ENCODE measurements around the gene CD24. TPM values are rescaled to one million over a fixed set of nuclear protein-coding genes. Genes with fewer than 3 reads are reported as not detected.
"Not testable (repeated sequence)": the region's sequence is repeated elsewhere in the genome, so short reads cannot be mapped to it uniquely, and the experiment has no call there.

CD24 gene
- total and polyA plus RNA-seq, 4 donors: 14.2 to 84.6 (median 14.7) TPM

GRCh38 chr6:106995640-106996039, 21.1 kb upstream of the CD24 start:
- Histone ChIP-seq H3K27ac (ENCODE audit: low read depth in 1 of 2, low read length in 2 of 2) (no peak overlapping the region), H3K36me3 (ENCODE audit: control insufficient read depth in 4 of 4, insufficient read depth in 3 of 4, low read depth in 1 of 4, low read length in 3 of 4) (no peaks in the 10 kb centered on the region), H3K9me3 (ENCODE audit: control insufficient read depth in 4 of 4, low read length in 3 of 4) (no peaks in the 10 kb centered on the region), H3K9ac (ENCODE audit: low read depth in 1 of 2, low read length in 2 of 2) (no peak overlapping the region), H3K27me3 (ENCODE audit: control insufficient read depth in 4 of 4, insufficient read depth in 4 of 4, low read length in 3 of 4) (no peaks in the 10 kb centered on the region), H3K4me3 (ENCODE audit: low read depth in 1 of 3, low read length in 3 of 3) (no peak overlapping the region), H3K4me1 (ENCODE audit: control insufficient read depth in 4 of 4, insufficient read depth in 4 of 4, low read length in 3 of 4) (no peaks in the 10 kb centered on the region)
- no peak for DNase-seq (ENCODE audit: low spot score)
- TF ChIP-seq SP1 (IDR thresholded peaks at IDR 0.05) (no peak), JUND (IDR thresholded peaks at IDR 0.05) (no peak), ATF3 (IDR thresholded peaks at IDR 0.05) (no peak), HNF4G (IDR thresholded peaks at IDR 0.05) (no peak), GABPA (IDR thresholded peaks at IDR 0.05 in 1 of 2, conservative IDR thresholded peaks at IDR 0.05 in 1 of 2) (no peak), HNF4A (conservative IDR thresholded peaks at IDR 0.05) (no peak), MAX (IDR thresholded peaks at IDR 0.05) (no peak), TAF1 (conservative IDR thresholded peaks at IDR 0.05) (no peak), ZBTB33 (IDR thresholded peaks at IDR 0.05) (no peak), RXRA (IDR thresholded peaks at IDR 0.05) (no peak), EGR1 (IDR thresholded peaks at IDR 0.05; ENCODE audit: low read depth in 2 of 2) (no peak), NR2F2 (IDR thresholded peaks at IDR 0.05) (no peak), FOXA1 (IDR thresholded peaks at IDR 0.05) (no peak), RAD21 (IDR thresholded peaks at IDR 0.05) (no peak), REST (IDR thresholded peaks at IDR 0.05) (no peak), FOXA2 (IDR thresholded peaks at IDR 0.05) (no peak)
- 93% methylated on average over 3 of the region's 3 CpGs for WGBS

- not testable (repeated sequence) for H3K4me1 ChIP-seq (ENCODE audit: control insufficient read depth in 4 of 4, insufficient read depth in 4 of 4, low read length in 3 of 4); H3K27me3 ChIP-seq (ENCODE audit: control insufficient read depth in 4 of 4, insufficient read depth in 4 of 4, low read length in 3 of 4); H3K9me3 ChIP-seq (ENCODE audit: control insufficient read depth in 4 of 4, low read length in 3 of 4); H3K9ac ChIP-seq (ENCODE audit: low read depth in 1 of 2, low read length in 2 of 2); DNase-seq (ENCODE audit: low spot score); H3K36me3 ChIP-seq (ENCODE audit: control insufficient read depth in 4 of 4, insufficient read depth in 3 of 4, low read depth in 1 of 4, low read length in 3 of 4); H3K4me3 ChIP-seq (ENCODE audit: low read depth in 1 of 3, low read length in 3 of 3); H3K27ac ChIP-seq (ENCODE audit: low read depth in 1 of 2, low read length in 2 of 2)
- WGBS: 49% methylated on average over 3 of the region's 3 CpGs
Measured at GRCh38 chr6:106989737-106990136, 15.2 kb upstream of the CD24 start.

All from liver (tissue), 9 donors.